OCI-LY1 (cell line): ENCODE data around the gene RNF40.

Experiments
- H2AFZ ChIP-seq: fragments of 200-600 bp; sonication (generic), shearing (Covaris generic); 2 replicates; pipeline ENCODE4 v1.6.0; 2014; ENCODE audit warnings: antibody characterized with exemption, mild to moderate bottlenecking, low read length
- H3F3A ChIP-seq: fragments of 200-600 bp; sonication (generic), shearing (Covaris generic); 2 replicates; pipeline ENCODE4 v1.6.0; 2014; ENCODE audit warnings: mild to moderate bottlenecking, antibody characterized with exemption, low read length, moderate library complexity; ENCODE audit not compliant: insufficient read depth
- H3K27ac ChIP-seq: fragments of 200-600 bp; sonication (generic); 2 replicates; pipeline ENCODE4 v1.5.1; 2014; ENCODE audit warnings: low read length, mixed run types, mild to moderate bottlenecking, low read depth; ENCODE audit not compliant: poor library complexity, severe bottlenecking
- H3K27me3 ChIP-seq: fragments of 200-600 bp; sonication (generic); 2 replicates; pipeline ENCODE4 v1.6.0; 2014; ENCODE audit warnings: antibody characterized with exemption, mild to moderate bottlenecking, low read length, moderate library complexity; ENCODE audit not compliant: insufficient read depth
- H3K36me3 ChIP-seq: fragments of 200-600 bp; sonication (generic); 2 replicates; pipeline ENCODE4 v1.6.1; 2014; ENCODE audit warnings: mild to moderate bottlenecking, antibody characterized with exemption, low read length, moderate library complexity, mixed read lengths; ENCODE audit not compliant: insufficient read depth
- H3K4me1 ChIP-seq: fragments of 200-600 bp; sonication (generic); 2 replicates; pipeline ENCODE4 v1.5.1; 2014; ENCODE audit warnings: mild to moderate bottlenecking, low read length, moderate library complexity; ENCODE audit not compliant: insufficient read depth, severe bottlenecking
- H3K4me2 ChIP-seq: fragments of 200-600 bp; sonication (generic), shearing (Covaris generic); 2 replicates; pipeline ENCODE4 v1.6.1; 2014; ENCODE audit warnings: low read length
- H3K4me3 ChIP-seq: fragments of 200-600 bp; sonication (generic); 2 replicates; pipeline ENCODE4 v1.5.1; 2014; ENCODE audit warnings: low read length, low read depth, mild to moderate bottlenecking, mixed read lengths; ENCODE audit not compliant: poor library complexity, severe bottlenecking
- H3K79me2 ChIP-seq: fragments of 200-600 bp; shearing (Covaris generic); 2 replicates; pipeline ENCODE4 v1.6.1; 2016; ENCODE audit warnings: mixed run types, low read length, mixed read lengths; ENCODE audit not compliant: insufficient read depth
- H3K9ac ChIP-seq: fragments of 200-600 bp; sonication (generic), shearing (Covaris generic); 2 replicates; pipeline ENCODE4 v1.6.1; 2014; ENCODE audit warnings: mild to moderate bottlenecking, low read length, mixed read lengths
- H3K9me2 ChIP-seq: fragments of 200-600 bp; sonication (generic), shearing (Covaris generic); 2 replicates; pipeline ENCODE4 v1.6.1; 2014; ENCODE audit warnings: low read depth, mild to moderate bottlenecking, low read length, mixed read lengths
- H3K9me3 ChIP-seq: fragments of 200-600 bp; shearing (Covaris generic); 2 replicates; pipeline ENCODE4 v1.6.1; 2014; ENCODE audit warnings: low read length, mixed read lengths
- H4K20me1 ChIP-seq: fragments of 200-600 bp; sonication (generic), shearing (Covaris generic); 2 replicates; pipeline ENCODE4 v1.6.0; 2016; ENCODE audit warnings: mild to moderate bottlenecking, low read length; ENCODE audit not compliant: insufficient read depth
- CTCF ChIP-seq: fragments of 200-600 bp; sonication (generic), shearing (Covaris generic); IDR thresholded peaks from 2 replicates; pipeline ENCODE4 v1.5.1; 2017; ENCODE audit warnings: mild to moderate bottlenecking, antibody characterized with exemption, low read length, moderate library complexity, mixed read lengths
- EZH2 ChIP-seq: fragments of 200-600 bp; sonication (generic), shearing (Covaris generic); IDR thresholded peaks from 2 replicates; pipeline ENCODE4 v1.8.0; 2017; ENCODE audit warnings: borderline replicate concordance, mixed run types, mild to moderate bottlenecking, antibody characterized with exemption, low read length, moderate library complexity, mixed read lengths

RNF40 gene

GRCh38 chr16:30778549-30779244 is 16.6 kb downstream of the RNF40 start:
- Histone ChIP-seq H3K4me2 (no peak overlapping the region), H3K9me3 (no peaks in the 10 kb centered on the region), H3K4me1 (no peaks in the 10 kb centered on the region), H3K9me2 (no peaks in the 10 kb centered on the region), H3K9ac (no peak overlapping the region), H3K4me3 (no peak overlapping the region), H3K27ac (no peak overlapping the region), H3K79me2 (no peaks in the 10 kb centered on the region), H2AFZ (no peak overlapping the region), H4K20me1 (no peaks in the 10 kb centered on the region), H3K36me3 (peaks cover 16% of the 10 kb centered on the region), H3F3A (no peaks in the 10 kb centered on the region), H3K27me3 (no peaks in the 10 kb centered on the region)
- TF ChIP-seq EZH2 (no peak), CTCF (no peak)

- TF ChIP-seq EZH2 (no peak), CTCF (no peak)
- Histone ChIP-seq H3K27me3 (no peaks in the 10 kb centered on the region), H3K9me2 (no peaks in the 10 kb centered on the region), H3K9me3 (no peaks in the 10 kb centered on the region), H3K4me2 (no peak overlapping the region), H3K27ac (no peak overlapping the region), H4K20me1 (no peaks in the 10 kb centered on the region), H3K36me3 (peaks cover 7% of the 10 kb centered on the region), H3F3A (no peaks in the 10 kb centered on the region), H2AFZ (no peak overlapping the region), H3K4me3 (no peak overlapping the region), H3K9ac (no peak overlapping the region), H3K4me1 (no peaks in the 10 kb centered on the region), H3K79me2 (no peaks in the 10 kb centered on the region)
These were observed 17.5 kb downstream of the RNF40 start for GRCh38 chr16:30779596-30779995.

GRCh38 chr16:30780021-30780420 is 17.9 kb downstream of the RNF40 start:
- 0 out of 2 replicates have a peak, but pooled peaks cover 3% of the 10 kb centered on the region for H3K27me3 ChIP-seq
- no peak overlapping the region for H2AFZ ChIP-seq
- TF ChIP-seq CTCF: no peak
- no peak for TF ChIP-seq EZH2
- no peak overlapping the region for H3K4me2 ChIP-seq
- H3F3A ChIP-seq: no peaks in the 10 kb centered on the region
- peaks cover 3% of the 10 kb centered on the region; the same call in 1 of the 2 replicates for H3K36me3 ChIP-seq
- H3K9me3 ChIP-seq: no peaks in the 10 kb centered on the region
- no peaks in the 10 kb centered on the region for H3K4me1 ChIP-seq
- no peaks in the 10 kb centered on the region for H3K9me2 ChIP-seq
- no peak overlapping the region for H3K27ac ChIP-seq
- no peaks in the 10 kb centered on the region for H3K79me2 ChIP-seq
- no peak overlapping the region for H3K9ac ChIP-seq
- H4K20me1 ChIP-seq: no peaks in the 10 kb centered on the region
- H3K4me3 ChIP-seq: no peak overlapping the region
